Thyroid gland (tissue), 4 donors: ENCODE results near the gene NXNL1.

Experiments
- CTCF ChIP-seq, 6 experiments: fragments of 200-600 bp in 3 of 6; fragments of 450-650 bp in 3 of 6; sonication (generic) in 3 of 6; IDR thresholded peaks; one replicate each; pipeline ENCODE4 v1.5.1; 2016 to 2019; ENCODE audit warnings: antibody characterized with exemption in 6 of 6, mild to moderate bottlenecking in 2 of 6, inconsistent platforms in 1 of 6, moderate library complexity in 1 of 6
- POLR2A ChIP-seq, 2 donors: fragments of 450-650 bp; IDR thresholded peaks; one replicate each; pipeline ENCODE4 v1.6.1; 2017; ENCODE audit warnings: antibody characterized with exemption in 2 of 2, mild to moderate bottlenecking in 2 of 2, moderate library complexity in 1 of 2

GRCh38 chr19:17454576-17455071 lies 6.1 kb downstream of the NXNL1 start:
- TF ChIP-seq CTCF (IDR thresholded peaks at IDR 0.05) (no peak), POLR2A (IDR thresholded peaks at IDR 0.05) (no peak)
